A549 treated with RU486 at 1 μM for 4 hours (cell line): Measurements from ENCODE around the gene TMEM45B. TPM values are rescaled to one million over a fixed set of nuclear protein-coding genes. Genes with fewer than 3 reads are reported as not detected.

Experiments used
- total RNA-seq: library from RNA; stranded (reverse); fragments of 200-300 nt; extraction: Qiagen RNA extraction; gene quantifications from 5 replicates; pipeline ENCODE4 v1.2.3, GENCODE V29; 2022; ENCODE audit warnings: low read depth

Gene TMEM45B
- 0.08 to 0.15 TPM (median 0.12 TPM) in 3 of 5 replicates, not detected in the others for total RNA-seq

GRCh38 chr11:129815596-129816461, at the start of gene TMEM45B:
Gene TMEM45B, plus strand, starts transcription at chr11:129815848. Its CDS starts 36,635 bp downstream, at chr11:129852483.

GRCh38 chr11:129895126-129896041, 79.7 kb downstream of the TMEM45B start, which contains the start of gene NFRKB:
Gene NFRKB, minus strand, starts transcription at chr11:129895578. Its CDS starts 2,729 bp downstream, at chr11:129892849.

Other genes with a start within 250 kb of the TMEM45B start
- gene NFRKB, start 79.7 kb downstream of the TMEM45B start, total RNA-seq = 11.2 to 14.1 TPM (median 12.3 TPM) in 5 replicates
- gene PRDM10, start 187.0 kb downstream of the TMEM45B start, total RNA-seq = 1.4 to 2.2 TPM (median 1.7 TPM) in 5 replicates